ENCODE results near the gene VANGL2.

VANGL2 gene

GRCh38 chr1:160437432-160438316 lies 37.3 kb downstream of the VANGL2 start:
- TF ChIP-seq GATA2 (IDR thresholded peaks at IDR 0.05; ENCODE audit: low read depth, low read length) (no peak), GATA3 (IDR thresholded peaks at IDR 0.05; ENCODE audit: low read depth, low read length) (no peak)

- TF ChIP-seq GATA2 (IDR thresholded peaks at IDR 0.05; ENCODE audit: low read depth, low read length), result no peak
- no peak for TF ChIP-seq GATA3 (IDR thresholded peaks at IDR 0.05; ENCODE audit: low read depth, low read length)
Observed at GRCh38 chr1:160438317-160438918, 38.1 kb downstream of the VANGL2 start.

GRCh38 chr1:160438935-160439334 lies 38.6 kb downstream of the VANGL2 start:
- no peak for TF ChIP-seq GATA3 (IDR thresholded peaks at IDR 0.05; ENCODE audit: low read depth, low read length)
- no peak for TF ChIP-seq GATA2 (IDR thresholded peaks at IDR 0.05; ENCODE audit: low read depth, low read length)

DNA sequence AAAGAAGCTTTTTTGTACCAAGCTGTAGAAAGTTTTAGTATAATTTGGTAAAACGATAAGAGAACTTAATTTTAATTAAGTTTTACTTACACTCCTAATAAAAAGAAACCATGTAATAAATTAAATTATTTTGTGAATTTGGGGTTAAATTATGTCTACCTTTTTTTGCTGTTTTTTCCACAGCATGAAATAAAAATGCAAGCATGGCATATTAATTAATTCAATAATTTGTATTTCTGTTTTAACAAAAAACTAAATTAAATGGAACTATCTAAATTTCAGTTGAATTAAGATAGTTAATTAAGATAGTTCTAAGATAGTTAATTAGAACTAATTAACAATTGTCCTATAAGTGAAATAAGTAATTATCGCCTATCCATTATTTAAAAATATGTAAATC lies 39.4 kb downstream of the VANGL2 start:
- TF ChIP-seq GATA3 (IDR thresholded peaks at IDR 0.05; ENCODE audit: low read depth, low read length), result no peak
- TF ChIP-seq GATA2 (IDR thresholded peaks at IDR 0.05; ENCODE audit: low read depth, low read length), result no peak

GRCh38 chr1:160446945-160447600 lies 46.7 kb downstream of the VANGL2 start:
- TF ChIP-seq GATA3 (IDR thresholded peaks at IDR 0.05; ENCODE audit: low read depth, low read length) (no peak), GATA2 (IDR thresholded peaks at IDR 0.05; ENCODE audit: low read depth, low read length) (no peak)

DNA sequence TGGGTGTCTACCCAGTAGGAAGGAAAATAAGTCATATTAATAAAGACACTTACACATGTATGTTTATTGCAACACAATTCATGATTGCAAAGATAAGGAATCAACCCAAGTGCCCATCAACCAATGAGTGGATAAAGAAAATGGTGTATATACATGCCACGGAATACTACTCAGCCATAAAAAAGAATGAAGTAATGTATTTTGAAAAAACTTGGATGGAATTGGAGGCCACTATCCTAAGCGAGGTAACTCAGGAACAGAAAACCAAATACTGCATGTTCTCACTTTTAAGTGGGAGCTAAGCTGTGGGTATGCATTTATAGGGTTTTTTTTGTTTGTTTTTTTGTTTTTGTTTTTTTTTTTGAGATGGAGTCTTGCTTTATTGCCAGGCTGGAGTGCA lies 49.1 kb downstream of the VANGL2 start:
- TF ChIP-seq GATA3 (IDR thresholded peaks at IDR 0.05; ENCODE audit: low read depth, low read length) (no peak), GATA2 (IDR thresholded peaks at IDR 0.05; ENCODE audit: low read depth, low read length) (no peak)

- no peak for TF ChIP-seq GATA3 (IDR thresholded peaks at IDR 0.05; ENCODE audit: low read depth, low read length)
Observed at GRCh38 chr1:160451119-160451858, 50.9 kb downstream of the VANGL2 start.

GRCh38 chr1:160451859-160452232 lies 51.5 kb downstream of the VANGL2 start:
- TF ChIP-seq GATA3 (IDR thresholded peaks at IDR 0.05; ENCODE audit: low read depth, low read length), result no peak
- TF ChIP-seq GATA2 (IDR thresholded peaks at IDR 0.05; ENCODE audit: low read depth, low read length), result no peak

DNA sequence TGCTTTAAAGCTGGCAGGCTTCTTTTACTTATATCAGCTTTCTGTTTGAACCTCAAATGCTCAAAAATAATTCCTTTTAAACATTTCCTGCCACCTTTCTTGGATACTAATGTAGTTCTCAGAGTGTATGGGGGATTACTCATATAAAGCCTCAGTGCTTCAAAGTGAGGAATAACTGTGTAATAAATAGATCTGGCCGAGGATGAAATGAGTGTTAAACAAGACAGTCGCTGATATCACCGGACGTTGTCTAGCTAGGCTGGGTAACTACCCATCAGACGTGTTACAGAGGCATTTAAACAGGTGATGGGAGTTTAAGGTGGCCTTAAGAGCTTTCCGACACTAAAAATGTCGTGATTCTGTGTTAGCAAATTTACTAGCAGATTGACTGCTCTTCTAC lies 53.1 kb downstream of the VANGL2 start:
- TF ChIP-seq GATA3 (IDR thresholded peaks at IDR 0.05; ENCODE audit: low read depth, low read length) (no peak), GATA2 (IDR thresholded peaks at IDR 0.05; ENCODE audit: low read depth, low read length) (no peak)

DNA sequence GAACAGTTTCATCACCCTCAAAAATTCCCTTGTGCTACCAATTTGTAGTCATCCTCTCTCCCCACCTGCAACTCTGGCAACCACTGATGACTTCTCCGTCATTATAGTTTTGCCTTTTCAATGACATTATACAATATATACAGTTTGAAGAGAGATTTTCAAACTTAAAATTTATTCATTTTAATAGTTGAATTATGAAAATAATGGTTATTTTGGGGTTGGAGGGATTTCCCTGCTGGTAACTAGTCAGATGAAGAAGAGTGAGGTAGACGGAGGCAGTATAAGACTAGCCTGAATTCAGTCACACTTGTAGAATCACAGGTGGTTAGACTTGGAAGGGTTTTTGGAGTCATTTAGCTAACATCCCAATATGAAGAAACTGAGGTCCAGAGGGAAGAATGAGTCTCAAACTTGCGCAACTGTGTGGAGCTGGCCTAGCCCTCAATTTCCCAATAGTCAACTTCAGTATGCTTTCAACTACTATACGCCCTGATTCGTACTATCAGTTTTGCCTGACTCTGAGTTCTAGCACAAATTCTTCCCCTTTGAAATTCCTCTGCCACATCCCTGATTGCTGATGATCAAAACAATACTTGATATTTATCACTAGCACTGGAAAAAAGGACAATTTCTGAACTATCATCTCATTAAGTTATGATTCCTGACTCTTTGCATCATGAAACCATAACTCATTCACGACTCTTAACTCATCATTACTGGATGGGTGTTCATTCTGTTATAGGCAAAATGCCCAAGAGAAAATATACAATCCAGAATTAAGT lies 54.2 kb downstream of the VANGL2 start:
- TF ChIP-seq GATA2 (IDR thresholded peaks at IDR 0.05; ENCODE audit: low read depth, low read length), result no peak
- no peak for TF ChIP-seq GATA3 (IDR thresholded peaks at IDR 0.05; ENCODE audit: low read depth, low read length)

DNA sequence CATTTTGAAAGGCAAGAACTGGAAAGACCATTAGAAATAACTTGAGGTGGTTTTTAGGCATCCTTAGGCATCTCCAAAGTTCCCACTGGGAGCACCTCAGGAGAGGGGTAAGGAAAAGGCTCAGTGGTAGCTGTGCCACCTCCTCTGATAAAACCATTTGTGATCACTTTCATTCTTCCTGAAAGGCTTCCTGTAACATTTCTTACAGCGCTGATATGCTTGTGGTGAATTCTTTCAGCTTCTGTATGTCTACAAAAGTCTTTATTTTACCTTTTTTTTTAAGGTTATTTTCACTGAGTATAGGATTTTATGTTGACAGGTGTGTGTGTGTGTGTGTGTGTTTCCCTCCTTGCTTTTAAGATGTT lies 54.8 kb downstream of the VANGL2 start:
- TF ChIP-seq GATA3 (IDR thresholded peaks at IDR 0.05; ENCODE audit: low read depth, low read length), result no peak

GRCh38 chr1:160459056-160459455 lies 58.7 kb downstream of the VANGL2 start:
- TF ChIP-seq GATA3 (IDR thresholded peaks at IDR 0.05; ENCODE audit: low read depth, low read length) (no peak), GATA2 (IDR thresholded peaks at IDR 0.05; ENCODE audit: low read depth, low read length) (no peak)

DNA sequence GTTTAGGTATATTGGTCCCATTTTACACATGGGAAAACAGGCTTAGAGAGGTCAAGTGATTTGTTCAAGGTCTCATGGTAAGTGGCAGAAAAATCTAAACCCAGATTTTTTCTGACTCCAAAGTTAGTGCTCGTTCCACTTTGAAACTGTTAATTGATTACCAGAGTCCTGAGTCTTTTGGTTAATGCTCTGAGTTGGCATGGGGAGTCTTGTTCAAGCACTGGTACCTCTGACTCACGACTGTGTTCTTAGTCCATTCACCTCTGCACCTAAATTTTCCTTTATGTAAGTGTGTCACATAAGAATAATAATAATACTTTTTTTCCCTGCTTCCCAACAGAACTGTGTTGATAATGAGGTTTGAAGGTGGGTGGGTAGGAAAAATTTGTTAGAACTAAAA lies 59.3 kb downstream of the VANGL2 start:
- TF ChIP-seq GATA3 (IDR thresholded peaks at IDR 0.05; ENCODE audit: low read depth, low read length) (no peak), GATA2 (IDR thresholded peaks at IDR 0.05; ENCODE audit: low read depth, low read length) (no peak)

All from SH-SY5Y (cell line).